ENCODE data around the gene PTGIR. TPM values are rescaled to one million over a fixed set of nuclear protein-coding genes. Genes with fewer than 3 reads are reported as not detected.

Gene PTGIR
- total and polyA plus RNA-seq, 9 donors = 0.24 to 1.8 (median 0.71) TPM

GRCh38 chr19:46640656-46641055, 15.8 kb upstream of the PTGIR start:
- WGBS, 3 donors = 88 to 91% (median 90%) methylated on average over 2 of the region's 2 CpGs
- H3K36me3 ChIP-seq = no peaks in the 10 kb centered on the region
- no peak for DNase-seq
- intact Hi-C loops (cut with DNase I) = no loop called here
- H3K4me3 ChIP-seq = no peak overlapping the region
- H3K27ac ChIP-seq = no peak overlapping the region
- TF ChIP-seq POLR2A (IDR thresholded peaks at IDR 0.05) = no peak
- no peak for TF ChIP-seq CTCF (IDR thresholded peaks at IDR 0.05)
- TF ChIP-seq EP300 (IDR thresholded peaks at IDR 0.05) = no peak
- no peaks in the 10 kb centered on the region for H3K27me3 ChIP-seq
- peaks cover 6% of the 10 kb centered on the region for H3K4me1 ChIP-seq (ENCODE audit: insufficient read depth)
- no peaks in the 10 kb centered on the region for H3K9me3 ChIP-seq

- peak overlapping the region; percentile 46 for H3K4me3 ChIP-seq
- DNase-seq = peak; percentile 75 to 88 (median 84)
- peaks cover 6% of the 10 kb centered on the region for H3K4me1 ChIP-seq (ENCODE audit: insufficient read depth)
- intact Hi-C loops (cut with DNase I) = no loop called here
- H3K27ac ChIP-seq = peak overlapping the region; percentile 77 to 82
- no peaks in the 10 kb centered on the region for H3K9me3 ChIP-seq
- no peak for TF ChIP-seq EP300 (IDR thresholded peaks at IDR 0.05)
- no peak for TF ChIP-seq POLR2A (IDR thresholded peaks at IDR 0.05)
- TF ChIP-seq CTCF (IDR thresholded peaks at IDR 0.05) = no peak
- no peaks in the 10 kb centered on the region for H3K27me3 ChIP-seq
- H3K36me3 ChIP-seq = no peaks in the 10 kb centered on the region
- WGBS, 3 donors = 5 to 8% (median 6%) methylated on average over 36 to 49 of the region's 49 CpGs
These were observed 14.7 kb upstream of the PTGIR start for GRCh38 chr19:46639358-46640182.

DNA sequence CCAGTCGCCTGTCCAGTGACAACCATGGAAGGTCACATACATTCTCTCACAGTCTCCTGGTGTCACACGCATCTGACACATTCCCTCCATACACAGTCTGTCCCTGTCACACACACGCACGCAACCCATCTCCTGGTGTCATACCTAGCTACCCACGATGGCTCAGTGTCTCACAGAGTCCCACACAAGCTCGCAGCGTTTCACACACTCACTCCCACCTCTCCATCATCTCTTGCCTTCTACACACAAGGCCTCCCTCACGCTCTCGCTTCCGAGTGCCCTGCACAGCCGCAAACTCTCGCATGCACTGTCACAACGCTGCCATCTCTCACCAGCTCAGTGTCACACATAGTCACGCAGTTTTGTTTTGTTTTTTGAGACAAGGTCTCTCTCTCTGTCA, 12.3 kb upstream of the PTGIR start:
- TF ChIP-seq EP300 (IDR thresholded peaks at IDR 0.05) (no peak), CTCF (IDR thresholded peaks at IDR 0.05) (no peak), POLR2A (IDR thresholded peaks at IDR 0.05) (no peak)
- intact Hi-C loops (cut with DNase I) = no loop called here
- no peaks in the 10 kb centered on the region for H3K36me3 ChIP-seq
- H3K4me3 ChIP-seq = no peak overlapping the region
- H3K27ac ChIP-seq = no peak overlapping the region
- no peaks in the 10 kb centered on the region for H3K9me3 ChIP-seq
- H3K4me1 ChIP-seq (ENCODE audit: insufficient read depth) = peaks cover 6% of the 10 kb centered on the region
- H3K27me3 ChIP-seq = no peaks in the 10 kb centered on the region
- DNase-seq = no peak
- 82 to 86% (median 84%) methylated on average over 14 of the region's 14 CpGs for WGBS, 3 donors

GRCh38 chr19:46635920-46636761, 11.3 kb upstream of the PTGIR start, which contains the start of gene GNG8:
TSS of gene GNG8 (minus strand) at chr19:46636202. CDS start at chr19:46634682, 1,520 bp downstream.
- Histone ChIP-seq H3K36me3 (no peaks in the 10 kb centered on the region), H3K27me3 (no peaks in the 10 kb centered on the region), H3K27ac (no peak within 1 kb of the TSS), H3K4me1 (ENCODE audit: insufficient read depth) (peaks cover 6% of the 10 kb centered on the region), H3K4me3 (no peak within 1 kb of the TSS), H3K9me3 (no peaks in the 10 kb centered on the region)
- no peak for DNase-seq
- TF ChIP-seq CTCF (IDR thresholded peaks at IDR 0.05) = no peak
- TF ChIP-seq EP300 (IDR thresholded peaks at IDR 0.05) = no peak
- TF ChIP-seq POLR2A (IDR thresholded peaks at IDR 0.05) = no peak
- 39 to 49% (median 41%) methylated on average over 26 to 34 of the region's 34 CpGs for WGBS, 3 donors
- intact Hi-C loops (cut with DNase I) = no loop called here

Measured in ovary (tissue), 9 donors.